Chondrocyte (in vitro differentiated cells): ENCODE data around the gene SLC51A. TPM values are rescaled to one million over a fixed set of nuclear protein-coding genes. Genes with fewer than 3 reads are reported as not detected.
A peak's percentile ranks its signal among the peaks of the same experiment; 100 is the strongest.
"Not testable (repeated sequence)": the region's sequence is repeated elsewhere in the genome, so short reads cannot be mapped to it uniquely, and the experiment has no call there.

ENCODE experiments used
- DNase-seq: peaks from one replicate; pipeline ENCODE4 v3.0.0; 2021; ENCODE audit warnings: mixed read lengths, low spot score
- H3K27ac Mint-ChIP-seq: one replicate; pipeline ENCODE4 v1.8.0; 2021; ENCODE audit warnings: mild to moderate bottlenecking, moderate library complexity, mixed read lengths; ENCODE audit not compliant: unreplicated experiment
- H3K27me3 Mint-ChIP-seq: 2 replicates; pipeline ENCODE4 v1.8.0; 2021; ENCODE audit warnings: low read depth, mixed read lengths
- H3K36me3 Mint-ChIP-seq: 2 replicates; pipeline ENCODE4 v1.8.0; 2021; ENCODE audit warnings: low read depth, mixed read lengths
- H3K4me1 Mint-ChIP-seq: 2 replicates; pipeline ENCODE4 v1.8.0; 2021; ENCODE audit warnings: low read depth, mild to moderate bottlenecking, mixed read lengths
- H3K4me3 Mint-ChIP-seq: one replicate; pipeline ENCODE4 v1.8.0; 2021; ENCODE audit warnings: mild to moderate bottlenecking, moderate library complexity, mixed read lengths; ENCODE audit not compliant: unreplicated experiment
- H3K9me3 Mint-ChIP-seq: 2 replicates; pipeline ENCODE4 v1.8.0; 2021; ENCODE audit warnings: low read depth, mixed read lengths
- long read RNA-seq: library from polyadenylated mRNA; stranded (forward); transcript quantifications from one replicate; pipeline ENCODE4 v2.0.0, GENCODE V29; 2021
- total RNA-seq: library from RNA; stranded (reverse); gene quantifications from 3 replicates; pipeline ENCODE4 v1.2.1, GENCODE V29; 2021
- TF ChIP-seq, protein P1 (sequence below): fragments of 200-600 bp; sonication (generic); IDR thresholded peaks from 2 replicates; pipeline ENCODE4 v1.5.0; 2021; ENCODE audit warnings: antibody characterized with exemption, mild to moderate bottlenecking, moderate library complexity

The SLC51A gene
- total RNA-seq: not detected in 3 replicates
- long read RNA-seq, partial matches to known transcripts: 0 of 1 reads
- long read RNA-seq, other reads (novel, unspliced or antisense): 1 of 1 reads

DNA sequence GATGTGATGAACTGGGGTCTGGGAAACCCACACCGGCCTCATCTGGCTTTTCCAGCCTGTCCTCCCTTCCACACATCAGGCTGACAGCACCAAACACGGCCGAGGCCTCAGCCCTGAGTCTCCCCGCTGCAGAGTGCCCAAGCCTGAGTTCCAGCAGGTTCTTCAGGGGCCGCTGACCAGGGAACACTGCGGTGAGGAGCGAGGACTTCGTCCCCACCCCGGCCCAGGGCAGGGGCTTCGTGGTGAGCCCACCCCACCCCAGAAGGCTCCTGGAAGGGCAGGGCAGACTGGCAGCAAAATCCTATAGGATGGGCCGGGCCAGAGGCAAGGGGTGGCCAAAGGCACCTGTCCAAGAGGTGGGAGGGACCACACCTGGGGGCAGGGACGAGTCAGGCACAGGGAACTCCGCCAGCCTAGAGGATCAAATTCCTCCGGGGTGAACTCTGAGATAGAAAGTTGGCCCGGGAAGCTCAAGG is at the start of gene SLC51A:
TSS of gene SLC51A (plus strand) at position 446 of the 476 bp plus-strand sequence. CDS start 179 bp downstream, outside the sequence.
- no peaks in the 10 kb centered on the region for H3K36me3 Mint-ChIP-seq
- no peak within 1 kb of the TSS for H3K4me3 Mint-ChIP-seq
- H3K9me3 Mint-ChIP-seq: no peaks in the 10 kb centered on the region
- H3K27ac Mint-ChIP-seq: peak within 1 kb of the TSS; percentile 5
- DNase-seq: peak; percentile 68
- H3K27me3 Mint-ChIP-seq: no peaks in the 10 kb centered on the region
- TF ChIP-seq, protein P1, sequence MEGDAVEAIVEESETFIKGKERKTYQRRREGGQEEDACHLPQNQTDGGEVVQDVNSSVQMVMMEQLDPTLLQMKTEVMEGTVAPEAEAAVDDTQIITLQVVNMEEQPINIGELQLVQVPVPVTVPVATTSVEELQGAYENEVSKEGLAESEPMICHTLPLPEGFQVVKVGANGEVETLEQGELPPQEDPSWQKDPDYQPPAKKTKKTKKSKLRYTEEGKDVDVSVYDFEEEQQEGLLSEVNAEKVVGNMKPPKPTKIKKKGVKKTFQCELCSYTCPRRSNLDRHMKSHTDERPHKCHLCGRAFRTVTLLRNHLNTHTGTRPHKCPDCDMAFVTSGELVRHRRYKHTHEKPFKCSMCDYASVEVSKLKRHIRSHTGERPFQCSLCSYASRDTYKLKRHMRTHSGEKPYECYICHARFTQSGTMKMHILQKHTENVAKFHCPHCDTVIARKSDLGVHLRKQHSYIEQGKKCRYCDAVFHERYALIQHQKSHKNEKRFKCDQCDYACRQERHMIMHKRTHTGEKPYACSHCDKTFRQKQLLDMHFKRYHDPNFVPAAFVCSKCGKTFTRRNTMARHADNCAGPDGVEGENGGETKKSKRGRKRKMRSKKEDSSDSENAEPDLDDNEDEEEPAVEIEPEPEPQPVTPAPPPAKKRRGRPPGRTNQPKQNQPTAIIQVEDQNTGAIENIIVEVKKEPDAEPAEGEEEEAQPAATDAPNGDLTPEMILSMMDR: no peak
- H3K4me1 Mint-ChIP-seq: peaks cover 15% of the 10 kb centered on the region

GRCh38 chr3:196166741-196167140 is 49.6 kb upstream of the SLC51A start:
- no peak for DNase-seq
- TF ChIP-seq, protein P1: no peak
- Mint-ChIP-seq H3K36me3 (no peaks in the 10 kb centered on the region), H3K9me3 (no peaks in the 10 kb centered on the region), H3K4me3 (no peak overlapping the region), H3K27ac (no peak overlapping the region), H3K27me3 (no peaks in the 10 kb centered on the region), H3K4me1 (no peaks in the 10 kb centered on the region)

DNA sequence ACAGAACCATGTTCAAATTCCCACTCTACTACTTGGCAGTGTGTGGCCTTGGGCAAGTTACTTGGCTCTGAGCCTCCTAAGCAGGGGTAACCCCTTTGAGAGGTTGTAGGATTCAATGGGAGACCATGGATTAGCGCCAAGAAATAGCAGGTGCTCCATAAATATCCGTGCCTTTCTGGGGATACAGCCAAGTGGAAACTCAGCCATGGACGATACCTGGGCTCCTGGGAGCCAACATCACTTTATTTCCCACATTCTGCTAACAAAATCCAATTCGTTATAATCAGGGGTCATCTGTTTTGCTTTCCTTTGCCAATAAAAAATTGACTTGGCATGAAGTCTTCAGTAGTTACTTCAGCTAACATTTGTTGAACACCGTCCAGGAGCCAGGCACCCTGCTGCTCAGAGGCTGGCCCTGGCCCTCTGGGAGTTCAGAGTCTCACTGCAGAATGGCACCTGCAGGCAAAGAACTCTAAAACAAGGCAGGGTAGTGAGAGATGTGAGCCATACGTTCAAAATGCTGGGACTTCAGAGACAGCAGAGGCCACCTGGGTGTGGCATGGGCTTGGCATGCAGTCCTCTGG is 47.4 kb upstream of the SLC51A start:
- no peaks in the 10 kb centered on the region for H3K4me1 Mint-ChIP-seq
- H3K27ac Mint-ChIP-seq: no peak overlapping the region
- no peaks in the 10 kb centered on the region for H3K9me3 Mint-ChIP-seq
- H3K36me3 Mint-ChIP-seq: no peaks in the 10 kb centered on the region
- no peaks in the 10 kb centered on the region for H3K27me3 Mint-ChIP-seq
- TF ChIP-seq, protein P1: no peak
- DNase-seq: no peak
- no peak overlapping the region for H3K4me3 Mint-ChIP-seq

GRCh38 chr3:196169836-196170240 is 46.5 kb upstream of the SLC51A start:
- Mint-ChIP-seq H3K4me1 (no peaks in the 10 kb centered on the region), H3K9me3 (no peaks in the 10 kb centered on the region)
- TF ChIP-seq, protein P1: no peak

GRCh38 chr3:196170296-196170695 is 46.0 kb upstream of the SLC51A start:
- not testable (repeated sequence) for H3K27me3 Mint-ChIP-seq, H3K27ac Mint-ChIP-seq, H3K4me3 Mint-ChIP-seq, H3K4me1 Mint-ChIP-seq, DNase-seq, H3K9me3 Mint-ChIP-seq, H3K36me3 Mint-ChIP-seq

More at GRCh38 chr3:196169836-196170240, 46.5 kb upstream of the SLC51A start:
- DNase-seq: no peak
- Mint-ChIP-seq H3K36me3 (no peaks in the 10 kb centered on the region), H3K27me3 (no peaks in the 10 kb centered on the region), H3K27ac (no peak overlapping the region), H3K4me3 (no peak overlapping the region)

DNA sequence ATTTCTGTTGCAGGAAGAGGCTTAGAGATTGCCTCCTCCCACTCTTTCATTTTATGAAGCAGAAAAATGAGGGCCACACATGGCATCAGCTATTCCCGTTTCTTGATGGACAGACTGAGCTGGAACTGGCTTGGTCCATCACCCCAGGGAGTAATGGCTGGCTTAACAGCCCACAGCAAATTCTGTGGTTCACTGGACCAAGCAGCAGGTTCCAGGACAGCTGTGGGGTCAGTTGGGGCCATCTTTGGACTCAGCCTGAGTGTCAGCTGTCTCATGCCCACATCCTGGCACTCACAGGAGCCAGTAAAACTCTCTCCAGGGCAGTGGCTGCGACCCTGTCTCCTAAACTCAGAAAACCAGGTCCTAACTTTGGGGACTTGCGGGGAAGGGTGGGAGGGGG is 41.7 kb upstream of the SLC51A start:
- TF ChIP-seq, protein P1: no peak
- no peak overlapping the region for H3K4me3 Mint-ChIP-seq

More for the DNA sequence above, 41.7 kb upstream of the SLC51A start:
- Mint-ChIP-seq H3K36me3 (no peaks in the 10 kb centered on the region), H3K4me1 (peaks cover 5% of the 10 kb centered on the region), H3K27me3 (peaks cover 2% of the 10 kb centered on the region), H3K27ac (no peak overlapping the region), H3K9me3 (no peaks in the 10 kb centered on the region)
- DNase-seq: no peak
